Epidermal melanocyte (primary cell): ENCODE data around the gene SLC29A1.

ENCODE experiments used
- DNase-seq: peaks from one replicate; pipeline ENCODE4 v3.0.0; 2011; ENCODE audit warnings: low spot score; ENCODE audit not compliant: insufficient read length

Gene SLC29A1

DNA sequence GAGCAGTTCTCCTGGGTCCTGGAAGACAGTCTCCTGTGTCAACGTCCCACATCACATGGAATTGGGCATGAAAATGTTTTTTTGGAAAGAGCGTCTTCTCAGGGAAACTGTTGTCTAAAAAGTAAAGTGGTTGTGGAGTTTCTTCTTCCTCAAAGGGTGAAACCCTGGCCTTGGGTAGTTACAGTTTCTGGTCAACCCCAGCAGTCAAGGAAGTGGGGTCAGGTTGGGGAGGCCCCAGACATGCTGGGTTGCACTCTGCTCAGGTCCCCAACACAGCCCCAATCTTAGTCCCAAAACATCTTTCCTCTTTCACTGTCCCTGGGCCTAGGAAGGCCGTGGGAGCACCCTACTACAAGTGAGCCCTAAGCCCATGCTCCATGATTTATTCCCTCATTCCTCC, 43.0 kb downstream of the SLC29A1 start:
- DNase-seq, result no peak

DNA sequence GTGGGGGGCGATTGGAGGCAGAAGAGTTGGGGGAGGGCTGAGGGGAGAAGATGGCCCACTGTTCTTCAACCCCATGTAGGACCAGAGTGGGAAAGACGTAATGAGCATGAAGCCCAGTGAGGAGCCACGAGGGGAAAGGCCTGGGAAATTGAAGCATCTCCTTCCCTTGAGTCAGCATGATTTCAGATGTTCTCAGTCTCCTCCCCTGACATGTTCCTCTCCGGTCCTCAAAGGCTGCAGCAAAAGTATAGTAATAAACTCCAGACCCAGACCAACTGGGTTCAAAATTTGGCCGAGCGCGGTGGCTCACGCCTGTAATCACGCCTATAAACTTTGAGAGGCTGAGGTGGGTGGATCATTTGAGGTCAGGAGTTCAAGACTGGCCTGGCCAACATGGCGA, 43.9 kb downstream of the SLC29A1 start:
- DNase-seq, result no peak

DNA sequence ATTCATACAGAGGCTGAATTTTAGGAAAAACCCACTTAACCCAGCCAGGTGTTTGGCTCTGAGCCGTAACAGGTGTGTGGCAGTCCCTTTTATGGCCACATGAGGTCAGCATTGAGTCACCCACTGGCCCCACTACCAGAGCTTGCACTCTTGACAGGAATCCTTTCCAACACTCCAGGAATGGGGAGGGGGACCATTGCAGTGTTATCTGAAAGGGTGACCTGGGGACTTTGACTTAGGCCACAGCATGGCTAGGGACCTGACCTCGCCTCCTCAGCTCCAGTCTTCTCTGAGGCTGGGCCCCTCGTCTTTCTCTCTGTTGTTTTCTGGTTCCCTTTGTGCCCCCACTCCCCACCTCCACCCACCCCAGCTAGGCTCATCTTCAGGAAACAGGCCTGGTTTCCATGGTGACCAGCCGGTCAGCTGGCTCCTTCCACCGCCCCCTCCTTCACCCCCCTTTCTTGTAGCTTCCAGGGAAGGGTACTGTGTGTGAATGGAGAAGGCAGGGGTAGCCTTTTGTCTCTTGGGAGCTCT, 44.8 kb downstream of the SLC29A1 start:
- DNase-seq, result peak; percentile 53

DNA sequence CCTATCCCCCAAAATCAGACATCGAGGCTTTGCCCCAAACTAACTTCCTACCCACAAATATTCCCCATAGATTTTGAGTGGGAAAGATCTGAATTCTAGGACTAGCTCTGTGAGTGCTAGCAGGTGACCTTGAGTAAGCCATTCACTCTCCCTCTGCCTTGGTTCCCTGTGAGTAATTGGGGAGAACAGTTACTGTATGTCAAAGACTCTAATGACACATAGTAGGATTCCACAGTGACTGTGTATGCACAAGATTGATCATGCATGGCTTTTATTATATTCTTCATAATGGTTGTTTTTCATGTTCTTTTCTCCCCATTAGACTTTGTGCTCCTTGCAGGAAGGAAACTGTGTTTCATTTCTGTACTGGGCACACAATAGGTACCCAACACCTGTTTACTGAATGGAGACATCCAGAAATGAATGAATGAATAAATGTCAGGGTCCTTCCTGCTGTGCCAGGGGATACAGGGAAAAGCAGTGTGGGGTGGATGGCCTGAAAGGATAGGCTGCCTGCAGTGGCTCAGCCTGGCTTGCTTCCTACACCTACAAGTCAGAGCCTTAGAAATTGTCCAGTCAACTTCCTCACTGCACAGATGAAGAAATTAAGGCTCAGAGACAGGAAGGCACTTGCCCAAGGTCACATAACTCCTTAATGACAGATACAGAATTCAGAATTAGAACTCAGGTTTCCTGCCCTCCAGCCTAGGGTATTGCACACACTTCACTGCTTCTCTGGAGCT, 46.0 kb downstream of the SLC29A1 start:
- DNase-seq, result no peak

DNA sequence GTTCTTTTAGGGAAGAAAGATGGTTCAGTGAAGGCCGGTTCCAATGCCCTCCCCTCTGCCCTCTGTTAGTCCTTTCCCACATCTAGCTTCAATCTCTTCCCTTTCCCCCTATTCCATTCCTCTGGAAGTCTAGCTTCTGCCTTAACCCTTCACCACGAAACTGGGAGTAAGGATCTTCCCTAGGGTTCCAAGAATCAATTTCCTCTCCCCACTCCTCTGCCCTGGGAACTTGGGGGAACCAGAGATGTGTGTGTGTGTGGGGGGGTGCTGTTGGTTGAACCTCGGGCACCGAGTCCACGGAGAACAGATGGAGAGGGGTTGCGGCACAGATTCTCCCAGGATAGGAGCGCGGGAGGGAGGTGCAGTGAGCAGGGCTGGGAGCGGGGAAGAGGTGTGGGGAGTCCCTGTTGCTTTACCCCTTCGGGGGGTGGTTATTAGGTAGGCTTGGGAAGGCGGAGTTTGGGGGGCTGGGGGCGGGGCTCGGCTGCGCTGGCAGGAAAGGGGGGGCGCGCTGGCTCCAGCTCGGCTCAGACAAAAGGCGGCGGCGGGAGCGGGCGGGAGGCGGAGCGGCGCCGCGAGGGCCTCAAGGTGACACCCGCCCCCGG, 46.6 kb downstream of the SLC29A1 start, which contains the start of gene TMEM151B:
Gene TMEM151B, plus strand, starts transcription at position 530 of the 605 bp plus-strand sequence. CDS start 293 bp downstream, outside the sequence.
- no peak for DNase-seq

DNA sequence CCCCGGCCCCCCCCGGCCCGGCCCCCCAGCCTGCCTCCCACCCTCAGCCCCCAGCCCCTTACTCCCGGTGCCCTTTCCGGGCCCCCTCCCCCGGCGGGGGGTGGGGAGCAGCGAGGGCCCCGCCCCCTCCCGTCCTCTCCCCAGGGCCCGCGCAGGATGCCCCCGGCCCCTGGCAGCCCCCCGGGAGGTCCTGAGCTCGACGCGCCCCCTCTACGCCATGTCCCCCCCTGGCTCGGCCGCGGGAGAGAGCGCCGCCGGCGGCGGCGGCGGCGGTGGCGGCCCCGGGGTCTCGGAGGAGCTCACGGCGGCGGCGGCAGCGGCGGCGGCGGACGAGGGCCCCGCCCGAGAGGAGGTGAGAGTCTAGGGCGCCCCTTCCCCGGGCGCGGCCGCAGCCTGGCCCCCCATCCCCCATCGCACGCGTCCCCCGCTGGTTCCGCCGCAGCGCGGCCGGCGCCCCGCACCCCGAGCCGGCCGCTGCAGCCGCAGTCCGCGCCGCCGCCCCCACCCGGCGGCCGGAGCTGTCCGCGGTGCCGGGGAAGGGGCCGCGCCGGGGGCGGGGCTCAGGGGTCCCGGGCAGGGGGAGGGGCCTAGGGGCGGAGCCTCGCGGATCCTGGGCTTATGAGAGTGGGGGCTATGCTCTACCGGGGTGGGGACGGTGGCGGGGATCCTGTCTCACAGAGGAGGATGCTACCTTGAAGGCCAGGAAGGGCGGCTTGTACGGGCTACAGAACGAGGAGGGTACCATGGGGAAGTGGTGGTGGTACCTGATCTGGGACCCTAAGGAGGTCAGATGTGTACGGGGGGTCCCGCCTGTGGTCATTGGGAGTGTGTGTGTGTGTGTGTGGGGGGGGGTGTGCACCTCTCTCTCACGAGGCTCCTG, 47.4 kb downstream of the SLC29A1 start:
- no peak for DNase-seq

DNA sequence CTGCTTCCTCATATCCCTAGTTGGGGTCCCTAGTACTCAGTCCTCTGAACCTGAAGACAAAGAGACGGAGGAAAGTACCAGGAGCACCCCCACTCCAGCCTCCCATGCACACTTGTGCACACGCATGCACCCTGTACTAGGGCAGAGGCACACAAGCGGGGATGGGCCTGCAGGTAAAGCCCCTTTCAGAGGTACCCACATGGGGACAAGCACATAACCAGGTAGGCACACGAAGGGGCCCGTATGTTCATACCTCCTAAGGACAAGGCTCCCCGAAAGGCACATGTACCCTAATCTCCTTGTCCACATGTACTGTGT, 48.0 kb downstream of the SLC29A1 start:
- DNase-seq, result no peak

DNA sequence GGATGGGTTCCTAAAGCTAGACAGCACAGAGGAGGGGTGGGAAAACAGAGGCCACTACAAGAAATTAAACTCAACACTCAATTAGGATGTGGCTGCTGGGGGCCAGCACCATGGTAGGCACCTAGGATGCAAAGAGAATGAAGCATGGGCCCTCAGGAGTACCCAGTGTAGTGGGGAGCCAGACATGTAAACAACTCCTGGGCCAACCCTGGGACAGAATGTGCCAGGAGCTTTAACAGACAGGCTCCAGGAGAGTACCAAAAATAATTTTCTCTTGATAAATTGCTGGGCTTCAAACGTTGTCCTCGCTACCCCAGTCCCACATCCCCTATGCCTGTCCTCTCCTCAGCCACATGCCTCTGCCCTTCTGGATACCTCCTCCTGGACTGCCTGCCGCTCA, 48.5 kb downstream of the SLC29A1 start:
- DNase-seq, result no peak

DNA sequence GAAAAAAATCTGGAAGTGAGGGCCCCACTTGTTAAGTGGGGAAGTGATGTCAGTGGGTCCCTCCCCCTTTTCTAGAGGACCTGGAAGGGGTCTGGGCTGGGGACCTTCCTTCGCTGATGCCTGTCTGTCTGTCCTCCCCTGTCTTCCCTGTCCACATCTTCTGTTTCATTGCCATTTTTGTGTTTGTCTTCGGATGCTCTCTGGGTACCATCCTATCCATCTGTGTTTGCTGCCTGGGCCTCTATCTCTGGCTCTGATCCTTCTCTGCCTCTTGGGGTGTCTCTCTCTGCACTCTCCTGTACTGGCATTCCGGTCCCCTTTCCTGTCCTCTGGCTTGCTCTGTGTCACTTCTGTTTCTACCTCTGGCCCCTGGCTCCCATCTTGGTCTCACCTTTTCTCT, 49.1 kb downstream of the SLC29A1 start:
- no peak for DNase-seq

DNA sequence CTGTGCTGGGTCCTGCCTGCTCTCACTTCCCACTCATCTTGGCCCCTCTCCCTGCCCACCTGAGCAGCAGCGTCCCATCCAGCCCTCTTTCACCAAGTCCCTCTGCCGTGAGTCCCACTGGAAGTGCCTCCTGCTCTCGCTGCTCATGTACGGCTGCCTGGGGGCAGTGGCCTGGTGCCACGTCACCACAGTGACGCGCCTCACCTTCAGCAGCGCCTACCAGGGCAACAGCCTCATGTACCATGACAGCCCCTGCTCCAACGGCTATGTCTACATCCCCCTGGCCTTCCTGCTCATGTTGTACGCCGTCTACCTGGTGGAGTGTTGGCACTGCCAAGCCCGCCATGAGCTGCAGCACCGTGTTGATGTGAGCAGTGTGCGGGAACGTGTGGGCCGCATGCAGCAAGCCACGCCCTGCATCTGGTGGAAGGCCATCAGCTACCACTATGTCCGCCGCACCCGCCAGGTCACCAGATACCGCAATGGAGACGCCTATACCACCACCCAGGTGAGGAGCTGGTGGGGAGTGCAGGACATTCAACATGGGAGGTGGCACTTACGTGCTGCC, 49.7 kb downstream of the SLC29A1 start:
- DNase-seq, result no peak

DNA sequence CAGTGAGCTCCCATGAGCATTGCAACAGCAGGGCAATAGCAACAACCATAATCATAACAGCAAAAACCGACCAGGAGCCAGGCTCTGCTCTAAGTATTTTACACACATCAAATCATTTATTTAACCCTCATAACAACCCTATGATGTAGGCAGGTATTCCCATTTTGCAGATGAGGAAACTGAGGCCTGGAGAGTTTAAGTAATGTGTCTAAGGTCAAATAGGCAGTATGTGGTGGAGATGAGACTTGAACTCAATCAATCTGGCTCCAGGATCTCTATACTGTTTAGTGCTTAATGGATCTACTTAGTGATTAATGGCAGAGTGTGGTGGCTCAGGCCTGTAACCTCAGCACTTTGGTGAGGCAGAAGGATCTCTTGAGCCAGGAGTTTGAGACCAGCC, 50.2 kb downstream of the SLC29A1 start:
- no peak for DNase-seq

DNA sequence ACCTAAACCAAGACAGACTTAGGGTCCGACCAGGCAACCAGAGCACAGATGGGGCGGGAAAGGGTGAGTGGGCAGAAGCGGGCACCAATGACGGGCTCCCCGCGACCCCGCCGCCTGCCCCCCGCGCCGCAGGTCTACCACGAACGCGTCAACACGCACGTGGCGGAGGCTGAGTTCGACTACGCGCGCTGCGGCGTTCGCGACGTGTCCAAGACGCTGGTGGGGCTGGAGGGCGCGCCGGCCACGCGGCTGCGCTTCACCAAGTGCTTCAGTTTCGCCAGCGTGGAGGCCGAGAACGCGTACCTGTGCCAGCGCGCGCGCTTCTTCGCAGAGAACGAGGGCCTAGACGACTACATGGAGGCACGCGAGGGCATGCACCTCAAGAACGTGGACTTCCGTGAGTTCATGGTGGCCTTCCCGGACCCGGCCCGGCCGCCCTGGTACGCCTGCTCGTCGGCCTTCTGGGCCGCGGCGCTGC, 51.9 kb downstream of the SLC29A1 start:
- DNase-seq, result no peak

DNA sequence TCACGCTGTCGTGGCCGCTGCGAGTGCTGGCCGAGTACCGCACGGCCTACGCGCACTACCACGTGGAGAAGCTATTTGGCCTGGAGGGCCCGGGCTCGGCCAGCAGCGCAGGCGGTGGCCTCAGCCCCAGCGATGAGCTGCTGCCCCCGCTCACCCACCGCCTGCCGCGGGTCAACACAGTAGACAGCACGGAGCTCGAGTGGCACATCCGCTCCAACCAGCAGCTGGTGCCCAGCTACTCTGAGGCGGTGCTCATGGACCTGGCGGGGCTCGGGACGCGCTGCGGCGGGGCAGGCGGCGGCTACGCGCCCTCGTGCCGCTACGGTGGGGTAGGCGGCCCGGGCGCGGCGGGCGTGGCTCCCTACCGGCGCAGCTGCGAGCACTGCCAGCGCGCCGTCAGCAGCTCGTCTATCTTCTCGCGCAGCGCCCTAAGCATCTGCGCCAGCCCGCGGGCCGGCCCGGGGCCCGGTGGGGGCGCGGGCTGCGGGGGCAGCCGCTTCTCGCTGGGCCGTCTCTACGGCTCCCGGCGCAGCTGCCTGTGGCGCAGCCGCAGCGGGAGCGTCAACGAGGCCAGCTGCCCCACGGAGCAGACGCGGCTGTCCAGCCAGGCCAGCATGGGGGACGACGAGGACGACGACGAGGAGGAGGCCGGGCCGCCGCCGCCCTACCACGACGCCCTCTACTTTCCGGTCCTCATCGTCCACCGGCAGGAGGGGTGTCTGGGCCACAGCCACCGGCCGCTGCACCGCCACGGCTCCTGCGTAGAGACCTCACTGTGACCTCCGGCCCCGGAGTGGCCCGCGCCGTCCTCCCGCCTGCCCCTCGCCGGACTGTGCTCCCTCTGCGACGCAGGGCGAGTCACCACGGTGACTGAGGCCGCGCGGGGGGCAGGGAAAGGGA, 52.6 kb downstream of the SLC29A1 start:
- no peak for DNase-seq

DNA sequence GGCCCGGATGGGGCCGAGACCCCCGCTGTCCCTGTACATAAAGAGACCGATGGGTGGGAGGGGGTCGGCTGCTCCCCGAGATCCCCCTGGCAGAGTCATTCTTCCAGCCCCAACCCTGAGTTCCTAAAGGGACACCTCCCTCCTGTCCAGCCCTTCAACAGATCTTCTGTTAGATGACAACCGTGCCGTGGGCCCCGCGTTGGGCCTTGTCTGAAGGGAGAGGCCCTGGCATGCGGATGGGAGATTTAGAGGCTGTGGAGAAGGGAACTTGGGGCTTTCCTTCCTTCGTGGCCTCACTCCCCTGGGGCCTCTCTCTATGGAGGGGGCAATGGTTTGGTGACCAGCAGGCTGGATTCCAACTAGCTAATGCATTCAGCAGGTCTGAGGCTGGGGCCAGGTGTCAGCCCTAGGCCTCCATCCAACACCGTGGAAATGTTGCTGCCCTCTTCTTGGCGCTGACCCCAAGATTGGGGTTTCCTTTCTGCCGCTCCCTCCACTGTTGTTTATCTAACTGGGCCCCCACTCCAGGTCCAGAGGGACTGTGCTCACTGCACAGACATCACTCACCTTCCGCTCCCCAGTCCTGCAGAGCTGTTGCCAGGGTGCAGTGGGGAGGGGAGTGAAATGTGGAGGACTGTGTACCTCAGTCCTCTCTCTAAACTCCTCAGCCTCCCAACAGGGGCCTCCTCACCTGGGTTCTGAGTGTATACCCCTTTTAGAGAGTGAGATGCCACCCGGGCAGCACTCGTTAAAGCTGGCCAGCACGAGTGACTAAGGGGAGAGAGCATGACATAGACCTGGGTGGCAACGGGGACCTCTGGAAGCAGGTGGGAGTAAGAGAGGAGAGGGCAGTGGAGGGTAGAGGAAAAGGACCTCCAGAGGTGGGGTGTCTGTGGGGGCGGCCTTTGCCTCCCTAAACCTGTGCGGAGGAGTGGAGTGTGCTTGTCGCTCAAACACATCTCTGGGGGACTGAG, 53.6 kb downstream of the SLC29A1 start:
- no peak for DNase-seq

DNA sequence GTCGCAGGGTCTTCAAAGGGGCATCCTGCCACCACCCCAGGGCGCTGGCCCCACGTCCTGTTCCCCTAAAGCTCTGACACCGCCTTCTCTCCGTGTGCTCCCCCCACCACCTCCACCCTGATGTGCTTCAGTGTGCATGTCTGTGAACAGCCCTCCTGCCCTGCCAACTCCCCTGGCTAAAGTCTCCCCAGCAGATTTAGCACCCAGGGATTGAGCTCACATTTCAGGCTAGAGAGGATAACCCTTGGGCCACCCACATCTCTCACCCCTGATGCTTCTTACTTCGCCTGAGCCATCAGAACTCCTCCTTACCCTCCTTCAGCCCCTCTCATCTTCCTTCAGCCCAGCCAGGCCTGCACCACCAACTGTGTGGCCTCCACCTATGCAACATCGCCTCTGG, 54.4 kb downstream of the SLC29A1 start:
- no peak for DNase-seq

DNA sequence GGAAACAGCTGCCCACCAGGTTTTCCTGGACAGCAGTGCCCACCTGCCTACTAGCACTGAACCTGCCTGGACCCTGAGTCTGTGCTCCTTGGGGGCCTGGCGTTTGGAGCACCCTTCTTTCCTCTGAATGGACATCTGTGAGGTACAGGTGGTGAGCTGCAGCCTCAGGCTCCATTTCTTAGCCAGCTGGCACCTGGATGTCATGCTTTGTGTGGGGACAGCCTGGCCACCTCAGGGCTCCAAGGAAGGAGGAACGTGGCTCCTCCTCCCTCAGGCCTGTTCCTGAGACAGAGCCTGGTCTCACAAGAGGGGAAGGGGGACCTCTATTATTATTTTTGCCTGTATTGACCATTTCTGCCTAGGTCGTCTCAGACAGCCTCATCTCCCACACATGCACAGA, 54.9 kb downstream of the SLC29A1 start:
- no peak for DNase-seq

DNA sequence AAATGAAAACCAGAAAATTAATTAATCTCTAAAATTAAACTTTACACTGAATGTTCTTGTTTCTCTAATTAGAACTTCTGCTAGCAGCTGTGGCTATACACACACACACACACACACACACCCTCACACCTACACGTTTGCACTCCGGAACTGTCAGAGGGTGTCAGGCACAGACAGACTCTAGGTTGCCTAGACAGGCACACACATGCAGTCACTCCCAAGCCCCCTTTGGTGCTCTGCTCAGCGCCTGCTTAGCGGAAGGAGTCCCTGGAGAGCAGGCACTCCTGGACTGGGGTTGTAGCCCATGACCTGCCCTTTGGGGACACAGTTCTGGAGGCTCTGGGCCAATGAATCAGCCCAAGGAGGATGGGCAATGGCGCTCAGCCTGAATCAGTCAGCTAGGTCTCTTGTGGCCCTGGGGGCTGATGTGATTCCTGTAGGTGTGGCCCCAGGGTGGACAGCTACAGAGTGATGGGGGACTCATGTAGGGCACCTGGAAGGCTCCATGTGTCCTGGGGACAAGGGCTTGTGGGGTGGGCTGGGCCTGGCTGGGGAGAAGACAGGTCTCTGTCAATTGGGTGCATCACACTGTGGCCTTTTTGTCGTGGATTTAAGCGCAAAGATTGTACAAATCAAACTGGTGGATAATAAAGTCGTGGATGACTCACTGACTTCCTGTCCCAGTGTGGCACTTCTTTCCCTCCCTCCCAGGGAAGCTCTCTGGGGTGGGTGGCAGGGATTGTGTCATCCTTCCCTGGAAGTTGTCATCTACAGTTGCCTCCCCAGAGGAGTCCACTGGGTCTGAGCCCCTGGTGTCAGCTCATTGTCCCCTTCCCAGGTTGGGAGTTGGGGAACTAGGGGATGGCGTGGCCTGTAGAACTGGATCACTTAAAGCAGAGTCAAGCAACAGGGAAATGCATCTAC, 55.6 kb downstream of the SLC29A1 start:
- no peak for DNase-seq
